Gastrocnemius medialis (tissue), 4 donors: ENCODE measurements around the gene CPNE7.

ENCODE experiments used
- CTCF ChIP-seq, 5 experiments: fragments of 450-650 bp in 3 of 5; fragments of 200-600 bp in 2 of 5; sonication (generic) in 2 of 5; IDR thresholded peaks in 4 of 5; conservative IDR thresholded peaks in 1 of 5; 1 replicate in 4 of 5; 2 replicates in 1 of 5; pipeline ENCODE4 v1.5.1; 2016 to 2019; ENCODE audit warnings: antibody characterized with exemption in 5 of 5, mild to moderate bottlenecking in 3 of 5, moderate library complexity in 3 of 5
- POLR2A ChIP-seq, 2 donors: fragments of 450-650 bp; IDR thresholded peaks; one replicate each; pipeline ENCODE4 v1.6.1; 2017; ENCODE audit warnings: antibody characterized with exemption in 2 of 2, mild to moderate bottlenecking in 2 of 2, moderate library complexity in 2 of 2

- TF ChIP-seq CTCF (IDR thresholded peaks at IDR 0.05 in 4 of 5, conservative IDR thresholded peaks at IDR 0.05 in 1 of 5) (no peak), POLR2A (IDR thresholded peaks at IDR 0.05) (no peak)
Observed at GRCh38 chr16:89563639-89564392, 11.7 kb upstream of the CPNE7 start.
